ENCODE data around the gene EEF1AKMT2. TPM values are rescaled to one million over a fixed set of nuclear protein-coding genes. Genes with fewer than 3 reads are reported as not detected.

The EEF1AKMT2 gene
- total RNA-seq, 1 experiment from 2014 or later: 13.0 TPM

DNA sequence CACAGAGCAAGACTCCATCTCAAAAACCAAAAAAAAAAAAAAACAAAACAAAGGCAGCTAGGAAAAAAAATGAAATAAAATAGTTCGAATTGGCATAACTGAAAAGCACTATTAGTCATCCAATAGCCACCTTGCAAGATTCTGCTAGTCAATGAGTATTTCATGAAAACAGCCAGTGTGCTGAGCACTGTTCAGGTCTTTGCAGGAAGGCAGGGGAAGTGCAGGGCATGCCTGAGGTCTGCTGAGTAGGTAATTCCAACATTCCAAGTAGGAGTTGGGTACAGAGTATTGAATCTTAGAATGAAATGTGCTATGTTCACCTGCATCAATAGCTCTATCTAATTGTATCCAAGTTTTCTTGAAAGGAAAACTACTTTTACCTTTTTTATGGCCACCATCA, 32.8 kb upstream of the EEF1AKMT2 start:
- DNase-seq: no peak
- CTCF ChIA-PET: no interaction called here

DNA sequence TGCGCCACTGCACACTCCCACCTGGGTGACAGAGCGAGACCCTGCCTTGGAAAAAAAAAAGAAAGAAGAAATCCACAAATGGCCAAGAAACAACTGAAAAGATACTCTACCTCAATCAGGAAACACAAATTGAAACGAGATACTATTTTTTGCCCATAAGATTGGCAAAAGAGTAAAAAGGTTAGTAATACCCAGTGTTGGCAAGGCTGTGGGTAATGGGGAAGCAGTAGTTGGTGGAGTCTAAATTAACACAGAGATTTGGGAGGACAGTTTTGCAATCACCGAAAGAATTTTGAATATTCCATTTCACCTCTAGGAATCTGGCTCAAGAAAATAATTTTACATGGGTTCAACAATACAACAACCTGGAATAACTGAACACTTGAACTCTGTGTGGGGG, 29.8 kb upstream of the EEF1AKMT2 start:
- TF ChIP-seq, protein P1, sequence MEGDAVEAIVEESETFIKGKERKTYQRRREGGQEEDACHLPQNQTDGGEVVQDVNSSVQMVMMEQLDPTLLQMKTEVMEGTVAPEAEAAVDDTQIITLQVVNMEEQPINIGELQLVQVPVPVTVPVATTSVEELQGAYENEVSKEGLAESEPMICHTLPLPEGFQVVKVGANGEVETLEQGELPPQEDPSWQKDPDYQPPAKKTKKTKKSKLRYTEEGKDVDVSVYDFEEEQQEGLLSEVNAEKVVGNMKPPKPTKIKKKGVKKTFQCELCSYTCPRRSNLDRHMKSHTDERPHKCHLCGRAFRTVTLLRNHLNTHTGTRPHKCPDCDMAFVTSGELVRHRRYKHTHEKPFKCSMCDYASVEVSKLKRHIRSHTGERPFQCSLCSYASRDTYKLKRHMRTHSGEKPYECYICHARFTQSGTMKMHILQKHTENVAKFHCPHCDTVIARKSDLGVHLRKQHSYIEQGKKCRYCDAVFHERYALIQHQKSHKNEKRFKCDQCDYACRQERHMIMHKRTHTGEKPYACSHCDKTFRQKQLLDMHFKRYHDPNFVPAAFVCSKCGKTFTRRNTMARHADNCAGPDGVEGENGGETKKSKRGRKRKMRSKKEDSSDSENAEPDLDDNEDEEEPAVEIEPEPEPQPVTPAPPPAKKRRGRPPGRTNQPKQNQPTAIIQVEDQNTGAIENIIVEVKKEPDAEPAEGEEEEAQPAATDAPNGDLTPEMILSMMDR (IDR thresholded peaks at IDR 0.05; ENCODE audit: unreplicated experiment): no peak
- Mint-ChIP-seq H3K27me3 (ENCODE audit: unreplicated experiment) (no peaks in the 10 kb centered on the region), H3K4me3 (ENCODE audit: low read depth, unreplicated experiment) (no peak overlapping the region), H3K9me3 (ENCODE audit: low read depth, unreplicated experiment) (no peaks in the 10 kb centered on the region), H3K36me3 (ENCODE audit: insufficient read depth, unreplicated experiment) (peaks cover 9% of the 10 kb centered on the region), H3K27ac (ENCODE audit: unreplicated experiment) (no peak overlapping the region), H3K4me1 (ENCODE audit: low read depth, unreplicated experiment) (no peaks in the 10 kb centered on the region)
- intact Hi-C loops (cut with micrococcal nuclease; ENCODE audit: unreplicated experiment): no loop called here
- no TSS peak for BruUV-seq (replicated peaks)
- CTCF ChIA-PET: no interaction called here
- no peak for DNase-seq

More for the DNA sequence above, 32.8 kb upstream of the EEF1AKMT2 start:
- no TSS peak for BruUV-seq (replicated peaks)
- TF ChIP-seq, protein P1 (IDR thresholded peaks at IDR 0.05; ENCODE audit: unreplicated experiment): no peak
- H3K4me1 Mint-ChIP-seq (ENCODE audit: low read depth, unreplicated experiment): no peaks in the 10 kb centered on the region
- H3K4me3 Mint-ChIP-seq (ENCODE audit: low read depth, unreplicated experiment): no peak overlapping the region
- H3K36me3 Mint-ChIP-seq (ENCODE audit: insufficient read depth, unreplicated experiment): peaks cover 3% of the 10 kb centered on the region
- H3K27ac Mint-ChIP-seq (ENCODE audit: unreplicated experiment): no peak overlapping the region
- intact Hi-C loops (cut with micrococcal nuclease; ENCODE audit: unreplicated experiment): no loop called here
- H3K27me3 Mint-ChIP-seq (ENCODE audit: unreplicated experiment): no peaks in the 10 kb centered on the region
- H3K9me3 Mint-ChIP-seq (ENCODE audit: low read depth, unreplicated experiment): no peaks in the 10 kb centered on the region

DNA sequence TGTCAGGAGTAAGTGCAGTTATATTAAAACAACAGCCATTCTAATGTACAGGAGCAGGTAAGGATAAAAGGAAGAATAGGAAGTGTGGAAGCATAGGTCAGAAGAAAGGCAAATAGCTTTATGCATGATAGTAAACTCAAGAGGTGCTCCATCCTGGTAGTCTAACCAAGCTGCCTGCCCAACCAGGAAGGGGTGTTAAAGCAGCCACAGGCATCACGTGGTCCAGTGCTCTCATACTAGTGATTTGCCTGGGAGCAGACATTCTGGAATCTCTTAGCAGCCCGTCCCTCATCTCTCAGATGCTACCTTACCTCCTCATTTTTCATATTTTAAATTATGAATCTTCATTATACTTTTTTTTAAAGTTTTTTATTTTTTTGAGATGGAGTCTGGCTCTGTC, 28.4 kb upstream of the EEF1AKMT2 start:
- Mint-ChIP-seq H3K4me3 (ENCODE audit: low read depth, unreplicated experiment) (no peak overlapping the region), H3K27me3 (ENCODE audit: unreplicated experiment) (no peaks in the 10 kb centered on the region), H3K36me3 (ENCODE audit: insufficient read depth, unreplicated experiment) (peaks cover 9% of the 10 kb centered on the region), H3K9me3 (ENCODE audit: low read depth, unreplicated experiment) (no peaks in the 10 kb centered on the region), H3K4me1 (ENCODE audit: low read depth, unreplicated experiment) (no peaks in the 10 kb centered on the region), H3K27ac (ENCODE audit: unreplicated experiment) (no peak overlapping the region)
- TF ChIP-seq, protein P1 (IDR thresholded peaks at IDR 0.05; ENCODE audit: unreplicated experiment): no peak
- intact Hi-C loops (cut with micrococcal nuclease; ENCODE audit: unreplicated experiment): no loop called here
- BruUV-seq (replicated peaks): no TSS peak
- DNase-seq: no peak
- CTCF ChIA-PET: no interaction called here

DNA sequence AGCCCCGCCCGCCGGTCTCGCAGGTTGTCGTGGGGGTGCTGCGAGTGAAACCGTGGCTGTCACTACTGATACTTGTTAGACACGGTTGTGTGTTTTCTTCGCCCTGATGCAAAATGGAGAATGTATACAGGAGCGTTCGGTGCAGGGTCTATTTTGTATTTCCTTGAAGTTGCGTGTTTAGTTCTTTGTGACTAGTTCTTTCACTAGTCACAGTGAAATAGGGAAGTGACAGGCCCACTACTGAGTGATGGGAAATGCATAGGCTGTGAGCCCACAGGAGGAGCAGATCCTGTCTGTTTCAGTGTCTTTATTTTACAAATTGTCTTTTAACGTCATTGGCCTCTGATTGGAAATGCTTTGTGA, 10.6 kb upstream of the EEF1AKMT2 start:
- TF ChIP-seq, protein P1 (IDR thresholded peaks at IDR 0.05; ENCODE audit: unreplicated experiment): no peak
- no peaks in the 10 kb centered on the region for H3K4me1 Mint-ChIP-seq (ENCODE audit: low read depth, unreplicated experiment)
- peak overlapping the region; percentile 88 for H3K4me3 Mint-ChIP-seq (ENCODE audit: low read depth, unreplicated experiment)
- intact Hi-C loops (cut with micrococcal nuclease; ENCODE audit: unreplicated experiment): loop anchor here (5.0 kb wide), 1 partner anchor 115 kb away; no protein-coding TSS in a partner anchor
- H3K9me3 Mint-ChIP-seq (ENCODE audit: low read depth, unreplicated experiment): no peaks in the 10 kb centered on the region
- H3K27me3 Mint-ChIP-seq (ENCODE audit: unreplicated experiment): peaks cover 22% of the 10 kb centered on the region
- H3K27ac Mint-ChIP-seq (ENCODE audit: unreplicated experiment): no peak overlapping the region
- CTCF ChIA-PET: no interaction called here
- no peak for DNase-seq
- no TSS peak for BruUV-seq (replicated peaks)
- H3K36me3 Mint-ChIP-seq (ENCODE audit: insufficient read depth, unreplicated experiment): peaks cover 7% of the 10 kb centered on the region
